ENCODE measurements around the gene TRAP1.
A peak's percentile ranks its signal among the peaks of the same experiment; 100 is the strongest.
"Not testable (repeated sequence)": the region's sequence is repeated elsewhere in the genome, so short reads cannot be mapped to it uniquely, and the experiment has no call there.

TRAP1 gene

GRCh38 chr16:3645108-3645503 lies 72.2 kb downstream of the TRAP1 start:
- no peak for DNase-seq

GRCh38 chr16:3643095-3643730 lies 74.1 kb downstream of the TRAP1 start:
- DNase-seq, result no peak

- peak; percentile 28 for DNase-seq
Observed at GRCh38 chr16:3642397-3643094, 74.8 kb downstream of the TRAP1 start.

DNA sequence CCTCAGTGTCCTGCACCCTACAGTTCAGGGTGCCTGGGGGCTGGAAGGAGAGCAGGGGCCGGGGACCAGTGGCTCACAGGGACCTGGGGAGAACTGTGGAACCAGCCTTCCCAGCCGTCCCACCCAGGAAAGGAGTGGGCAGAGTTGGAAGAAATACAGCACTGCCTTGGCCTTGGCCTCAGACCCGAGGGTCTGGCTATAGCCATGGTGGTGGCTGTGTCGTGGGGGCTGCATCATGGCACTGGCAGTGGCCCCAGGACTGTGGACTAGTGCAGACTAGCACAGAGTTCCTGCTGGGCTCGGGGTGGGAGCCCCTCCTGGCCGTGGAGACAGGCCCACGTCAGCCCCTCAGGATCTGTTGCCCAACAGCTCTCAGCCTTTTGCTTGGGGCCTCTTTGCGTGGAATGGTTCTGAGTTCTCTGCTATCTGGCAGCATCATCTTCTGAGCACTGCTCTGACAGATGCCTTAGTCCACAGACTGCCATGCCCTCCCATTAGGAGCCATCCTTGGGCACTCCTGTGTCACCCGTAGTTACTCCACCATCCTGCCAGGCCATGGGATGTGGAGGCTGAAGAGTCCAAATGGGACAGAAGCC lies 75.4 kb downstream of the TRAP1 start:
- DNase-seq, result no peak

GRCh38 chr16:3640632-3641501 lies 76.5 kb downstream of the TRAP1 start:
- no peak for DNase-seq

- no peak for DNase-seq
Observed at GRCh38 chr16:3640207-3640606, 77.1 kb downstream of the TRAP1 start.

GRCh38 chr16:3638916-3639644 lies 78.2 kb downstream of the TRAP1 start:
- DNase-seq, result no peak

DNA sequence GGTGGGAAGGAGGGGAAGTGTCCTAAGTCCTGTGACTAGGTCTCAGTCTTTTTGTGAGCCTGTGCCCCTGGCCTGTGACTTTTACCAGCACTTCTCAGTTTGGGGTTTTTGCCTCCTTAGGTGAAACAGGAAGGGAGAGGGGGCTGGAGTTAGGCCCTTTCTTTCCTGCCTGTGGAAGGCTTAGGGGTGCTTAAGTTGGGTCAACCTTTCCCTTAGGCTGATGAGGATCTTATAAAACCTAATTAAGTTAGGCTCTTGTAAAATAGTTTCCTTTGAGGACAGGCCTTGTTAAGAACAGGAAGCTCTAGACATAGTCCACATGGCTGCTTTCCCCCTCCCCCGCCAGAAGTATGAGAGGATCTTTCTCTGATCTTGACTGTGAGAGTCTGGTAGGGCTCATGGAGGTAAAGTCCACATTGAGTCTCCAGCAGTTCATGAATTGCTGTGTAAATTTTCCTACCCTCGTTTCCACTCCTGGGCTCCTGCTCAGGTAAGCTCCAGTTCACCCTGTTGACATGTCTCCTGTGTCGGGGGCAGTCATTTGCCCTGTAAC lies 79.9 kb downstream of the TRAP1 start:
- DNase-seq, result peak; percentile 42

- no peak for DNase-seq
Observed at GRCh38 chr16:3625911-3626732, 91.2 kb downstream of the TRAP1 start.

GRCh38 chr16:3625331-3625730 lies 92.0 kb downstream of the TRAP1 start:
- no peak for DNase-seq

DNA sequence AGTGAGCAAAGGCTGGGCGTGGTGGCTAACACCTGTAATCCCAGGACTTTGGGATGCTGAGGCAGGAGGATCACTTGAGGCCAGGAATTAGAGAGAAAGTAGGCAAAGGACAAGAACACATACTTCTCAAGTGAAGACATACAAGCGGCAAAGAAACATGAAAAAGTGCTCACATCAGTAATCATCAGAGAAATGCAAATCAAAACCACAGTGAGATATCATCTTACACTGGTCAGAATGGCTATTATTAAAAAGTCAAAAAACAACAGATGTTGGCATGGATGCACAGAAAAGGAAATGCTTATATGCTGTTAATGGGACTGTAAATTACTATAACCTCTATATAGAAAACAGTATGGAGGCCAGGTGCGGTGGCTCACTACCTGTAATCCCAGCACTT lies 93.7 kb downstream of the TRAP1 start:
- DNase-seq, result no peak

DNA sequence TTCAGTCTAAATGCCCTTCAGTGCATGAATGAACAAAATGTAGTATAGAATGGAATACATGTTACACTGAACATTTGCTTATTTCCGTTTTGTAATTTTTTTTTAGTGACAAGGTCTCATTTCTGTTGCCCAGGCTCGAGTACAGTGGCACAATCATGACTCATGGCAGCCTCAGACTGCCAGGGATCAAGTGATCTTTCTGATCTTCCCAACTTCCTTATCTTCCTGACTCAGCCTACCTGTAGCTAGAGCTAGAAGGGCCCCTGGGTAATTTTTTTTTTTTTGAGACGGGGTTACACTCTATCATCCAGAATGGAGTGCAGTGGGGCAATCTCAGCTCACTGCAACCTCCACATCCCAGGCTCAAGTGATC lies 98.6 kb downstream of the TRAP1 start:
- no peak for DNase-seq

DNA sequence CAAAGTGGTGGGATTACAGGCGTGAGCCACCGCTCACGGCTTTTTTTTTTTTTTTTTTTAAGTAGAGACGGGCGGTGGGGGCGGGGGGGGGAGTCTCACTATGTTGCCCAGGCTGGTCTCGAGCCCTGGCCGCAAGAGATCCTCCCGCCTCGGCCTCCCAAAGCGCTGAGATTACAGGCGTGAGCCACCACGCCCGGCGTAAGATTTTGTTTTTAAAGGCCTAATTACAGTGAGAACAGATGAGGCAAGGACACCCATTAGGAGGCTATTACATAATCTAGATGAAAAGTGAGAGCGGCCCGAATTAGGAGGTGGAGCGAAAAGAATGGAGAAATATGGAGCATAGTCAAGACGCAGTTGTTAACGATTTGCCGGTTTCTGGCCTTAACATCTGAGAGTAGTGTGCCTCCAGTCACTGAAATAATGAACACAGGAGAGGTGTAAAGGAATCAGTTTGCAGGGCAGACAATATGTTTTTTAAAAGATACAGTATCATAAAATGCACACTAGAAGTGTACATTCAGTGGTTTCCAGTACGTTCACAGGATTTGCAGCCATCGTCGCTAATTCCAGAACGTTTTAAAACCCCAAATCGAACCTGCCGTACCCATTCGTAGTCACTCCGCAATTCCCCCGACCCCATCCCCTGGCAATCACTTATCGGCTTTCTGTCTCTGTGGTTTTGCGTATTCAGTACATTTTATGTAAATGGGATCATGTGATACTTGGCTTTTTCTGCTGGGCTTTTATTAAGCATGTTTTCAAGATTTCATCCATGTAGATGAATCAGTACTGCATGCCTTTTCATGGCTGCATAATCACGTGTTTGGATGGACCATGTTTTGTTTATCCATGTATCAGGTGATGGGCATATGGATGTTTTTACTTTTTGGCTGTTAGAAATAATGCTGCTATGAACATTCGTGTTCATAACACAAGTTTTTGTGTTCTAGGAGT lies 104.5 kb downstream of the TRAP1 start:
- no peak for DNase-seq

DNA sequence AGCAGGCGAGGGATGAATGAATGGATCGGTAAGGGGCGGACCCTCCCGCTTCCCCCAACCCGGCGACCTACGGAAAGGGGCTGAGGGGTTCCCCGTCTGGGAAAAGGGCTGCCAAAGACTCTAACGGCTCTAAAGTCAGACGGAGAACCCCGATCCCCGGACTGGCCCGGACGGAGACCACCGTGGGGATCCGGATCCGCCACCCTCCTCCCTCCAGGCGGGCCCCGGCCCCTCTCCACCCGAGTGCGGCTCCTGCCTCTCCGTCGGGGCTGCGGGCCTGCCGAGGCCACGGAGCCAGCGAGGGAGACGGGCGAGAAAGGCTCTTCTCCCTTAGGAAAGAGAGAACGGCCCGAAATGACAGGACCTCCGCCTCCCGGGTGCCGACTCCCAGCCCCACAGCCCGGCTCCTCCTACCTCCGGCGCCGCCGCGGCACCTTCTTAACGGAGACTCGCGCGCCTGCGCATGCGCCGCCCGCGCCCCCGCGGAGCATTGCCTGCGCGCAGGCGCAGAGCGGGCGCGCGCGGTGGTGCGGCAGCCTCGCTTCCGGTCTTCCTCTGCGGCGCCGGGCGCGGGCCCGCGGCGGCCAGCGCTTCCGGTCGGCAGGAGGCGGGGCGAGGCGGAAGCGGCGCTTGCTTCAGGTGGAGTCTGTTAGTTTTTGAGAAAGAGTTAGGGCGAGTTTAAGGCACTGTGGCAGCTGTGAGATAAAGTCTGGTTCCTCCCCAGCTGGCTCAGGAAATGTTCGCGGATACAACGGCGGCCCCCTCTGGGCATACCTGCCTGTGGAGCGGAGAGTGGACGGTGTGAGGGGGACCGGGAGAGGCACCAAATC lies 106.0 kb downstream of the TRAP1 start, which contains the start of gene SLX4:
SLX4 (minus strand) TSS at position 461 of the 830 bp plus-strand sequence. CDS start 2,642 bp downstream, outside the sequence.
- DNase-seq, result peak; percentile 90

DNA sequence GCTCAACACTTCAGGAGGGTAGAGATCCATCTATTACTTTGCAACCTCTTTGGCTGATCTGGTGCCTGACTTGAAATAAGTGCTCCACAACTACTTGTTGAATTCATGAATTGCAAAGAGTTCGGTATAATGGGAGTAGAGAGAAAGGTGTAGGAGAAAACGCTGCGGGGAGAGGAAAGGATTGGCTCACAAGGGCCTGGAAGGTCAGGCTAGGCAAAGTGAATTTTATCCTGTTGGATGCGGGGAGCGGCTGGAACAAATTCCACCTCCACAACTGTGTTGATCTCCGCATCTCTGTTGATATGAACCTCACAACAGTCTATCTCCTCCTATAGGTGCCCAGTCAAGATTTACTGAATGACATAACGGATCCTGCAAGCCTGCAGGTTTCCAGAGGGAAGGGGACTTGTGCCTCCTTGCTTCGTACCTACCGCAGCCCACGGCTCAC lies 106.6 kb downstream of the TRAP1 start:
- no peak for DNase-seq

DNA sequence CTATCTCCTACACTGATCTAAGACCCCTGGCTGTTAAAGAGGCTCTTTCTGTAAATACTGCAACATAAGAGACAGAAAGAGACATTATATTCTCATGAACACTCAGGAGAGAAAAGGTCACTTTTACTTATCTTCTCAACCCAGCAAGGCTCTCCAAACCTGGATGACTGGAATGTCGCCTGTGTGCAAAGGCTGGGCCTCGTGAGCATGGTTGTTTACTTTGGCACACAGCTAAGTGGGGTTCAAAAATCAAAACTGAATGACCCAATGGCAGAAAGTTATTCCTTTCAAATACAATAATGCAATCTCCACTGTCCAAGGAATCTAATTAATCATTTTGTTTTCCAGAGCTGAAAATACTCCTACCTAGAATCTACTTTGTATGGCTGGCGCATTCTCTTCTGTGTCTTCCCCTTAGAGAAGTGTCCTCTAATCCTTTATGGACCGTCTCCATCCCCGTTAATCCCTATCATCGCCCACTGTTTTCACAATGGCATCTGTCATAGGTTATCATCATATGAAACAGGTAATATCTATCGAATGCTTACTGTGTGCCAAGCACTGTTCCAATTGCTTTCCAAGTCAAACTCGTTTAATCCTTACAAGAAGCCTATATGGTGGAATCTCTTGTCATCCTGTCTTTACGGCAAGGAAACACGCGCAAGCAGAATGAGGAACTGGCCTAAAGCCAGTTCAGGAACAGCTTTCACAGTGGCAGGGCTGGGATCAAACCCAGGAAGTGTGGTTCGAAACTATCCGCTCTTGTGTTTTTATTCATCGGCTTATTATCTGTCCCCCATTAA lies 107.2 kb downstream of the TRAP1 start:
- no peak for DNase-seq

DNA sequence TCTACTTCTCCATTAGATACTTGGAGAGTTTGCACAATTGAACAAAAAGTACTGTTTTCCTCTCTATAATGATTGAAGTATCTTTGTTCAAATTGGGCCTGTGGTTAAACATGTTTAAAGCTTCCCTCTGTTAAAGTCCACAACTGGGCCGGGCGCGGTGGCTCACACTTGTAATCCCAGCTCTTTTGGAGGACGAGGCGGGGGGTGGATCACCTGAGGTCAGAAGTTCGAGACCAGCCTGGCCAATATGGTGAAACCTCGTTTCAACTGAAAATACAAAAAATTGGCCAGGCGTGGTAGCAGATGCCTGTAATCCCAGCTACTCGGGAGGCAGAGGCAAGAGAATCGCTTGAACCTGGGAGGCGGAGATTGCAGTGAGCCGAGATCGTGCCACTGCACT lies 108.3 kb downstream of the TRAP1 start:
- DNase-seq, result not testable (repeated sequence)

DNA sequence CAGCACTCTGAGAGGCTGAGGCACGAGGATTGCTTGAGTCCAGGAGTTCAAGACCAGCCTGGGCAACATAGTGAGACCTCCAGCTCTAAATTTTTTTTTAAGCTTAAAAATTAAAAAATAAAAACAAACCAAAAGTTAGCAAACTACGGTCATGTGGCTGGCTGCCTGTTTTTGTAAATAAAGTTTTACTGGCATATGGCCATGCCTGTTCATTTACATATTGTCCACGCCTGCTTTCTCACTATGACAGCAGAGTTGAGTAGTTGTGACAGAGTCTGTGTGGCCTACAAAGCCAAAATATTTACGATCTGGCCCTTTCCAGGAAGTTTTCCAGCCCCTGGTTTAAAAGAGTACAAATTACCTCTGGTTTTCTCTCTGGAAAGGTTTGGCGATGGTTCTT lies 109.3 kb downstream of the TRAP1 start:
- no peak for DNase-seq
